ENCODE measurements around the gene DST. TPM values are rescaled to one million over a fixed set of nuclear protein-coding genes. Genes with fewer than 3 reads are reported as not detected.

The DST gene
- total RNA-seq, 1 experiment from 2014 or later: 144 TPM

DNA sequence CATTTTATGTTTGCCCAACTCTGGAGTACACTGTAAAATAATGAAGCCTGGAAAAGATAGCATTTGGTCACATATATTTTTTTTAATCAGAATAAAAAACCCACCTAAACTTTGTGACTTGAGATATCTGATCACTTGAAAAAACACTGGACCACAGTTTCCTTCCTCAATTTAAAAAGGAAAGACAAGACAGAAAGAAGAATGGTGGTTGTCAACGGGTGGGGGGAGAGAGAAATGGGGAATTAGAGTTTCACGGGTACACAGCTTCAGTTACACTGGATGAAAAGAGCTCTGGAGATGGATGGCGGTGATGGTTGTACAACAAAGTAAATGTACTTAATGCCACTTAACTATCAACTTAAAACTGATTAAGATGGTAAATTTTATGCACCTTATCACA is 14.7 kb upstream of the DST start:
- CTCF ChIA-PET: no interaction called here
- H4K20me1 ChIP-seq (ENCODE audit: insufficient read depth): no peaks in the 10 kb centered on the region
- no peaks in the 10 kb centered on the region for H3K36me3 ChIP-seq (ENCODE audit: control insufficient read depth in 1 of 2, insufficient read depth in 2 of 2, low read length in 2 of 2)
- POLR2A ChIA-PET: no interaction called here
- DNase-seq (ENCODE audit: low read depth, low spot score) (no peak), ATAC-seq (no peak)
- H3K9me2 ChIP-seq (ENCODE audit: insufficient read depth): no peaks in the 10 kb centered on the region
- TF ChIP-seq FOSL1 (IDR thresholded peaks at IDR 0.05; ENCODE audit: low read depth) (no peak), YY1 (IDR thresholded peaks at IDR 0.05; ENCODE audit: extremely low read depth, insufficient replicate concordance, low read depth, low read length) (no peak), EGR1 (IDR thresholded peaks at IDR 0.05; ENCODE audit: low read depth) (no peak), ZNF274 (IDR thresholded peaks at IDR 0.05; ENCODE audit: low read depth, low read length) (no peak), CBX3 (IDR thresholded peaks at IDR 0.05; ENCODE audit: low read depth) (no peak), SRF (IDR thresholded peaks at IDR 0.05; ENCODE audit: low read depth) (no peak), ELF1 (IDR thresholded peaks at IDR 0.05; ENCODE audit: borderline replicate concordance, low read depth) (no peak), SIN3A (IDR thresholded peaks at IDR 0.05; ENCODE audit: low read depth) (no peak), RAD21 (IDR thresholded peaks at IDR 0.05; ENCODE audit: low read depth) (no peak), CEBPB (IDR thresholded peaks at IDR 0.05; ENCODE audit: low read depth) (no peak), ATF3 (IDR thresholded peaks at IDR 0.05) (no peak), POLR2A (IDR thresholded peaks at IDR 0.05; ENCODE audit: borderline replicate concordance, extremely low read depth, insufficient read depth, insufficient read length) (no peak), TCF7L2 (IDR thresholded peaks at IDR 0.05; ENCODE audit: borderline replicate concordance, extremely low read depth, insufficient read depth, insufficient read length) (no peak), SP1 (IDR thresholded peaks at IDR 0.05; ENCODE audit: low read depth) (no peak), EZH2phosphoT487 (IDR thresholded peaks at IDR 0.05; ENCODE audit: borderline replicate concordance) (no peak), JUND (IDR thresholded peaks at IDR 0.05) (no peak), ZFX (IDR thresholded peaks at IDR 0.05) (no peak), EZH2 (IDR thresholded peaks at IDR 0.05) (no peak)
- TF ChIP-seq, protein P1, sequence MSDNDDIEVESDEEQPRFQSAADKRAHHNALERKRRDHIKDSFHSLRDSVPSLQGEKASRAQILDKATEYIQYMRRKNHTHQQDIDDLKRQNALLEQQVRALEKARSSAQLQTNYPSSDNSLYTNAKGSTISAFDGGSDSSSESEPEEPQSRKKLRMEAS (IDR thresholded peaks at IDR 0.05): no peak
- TF ChIP-seq, protein P2, sequence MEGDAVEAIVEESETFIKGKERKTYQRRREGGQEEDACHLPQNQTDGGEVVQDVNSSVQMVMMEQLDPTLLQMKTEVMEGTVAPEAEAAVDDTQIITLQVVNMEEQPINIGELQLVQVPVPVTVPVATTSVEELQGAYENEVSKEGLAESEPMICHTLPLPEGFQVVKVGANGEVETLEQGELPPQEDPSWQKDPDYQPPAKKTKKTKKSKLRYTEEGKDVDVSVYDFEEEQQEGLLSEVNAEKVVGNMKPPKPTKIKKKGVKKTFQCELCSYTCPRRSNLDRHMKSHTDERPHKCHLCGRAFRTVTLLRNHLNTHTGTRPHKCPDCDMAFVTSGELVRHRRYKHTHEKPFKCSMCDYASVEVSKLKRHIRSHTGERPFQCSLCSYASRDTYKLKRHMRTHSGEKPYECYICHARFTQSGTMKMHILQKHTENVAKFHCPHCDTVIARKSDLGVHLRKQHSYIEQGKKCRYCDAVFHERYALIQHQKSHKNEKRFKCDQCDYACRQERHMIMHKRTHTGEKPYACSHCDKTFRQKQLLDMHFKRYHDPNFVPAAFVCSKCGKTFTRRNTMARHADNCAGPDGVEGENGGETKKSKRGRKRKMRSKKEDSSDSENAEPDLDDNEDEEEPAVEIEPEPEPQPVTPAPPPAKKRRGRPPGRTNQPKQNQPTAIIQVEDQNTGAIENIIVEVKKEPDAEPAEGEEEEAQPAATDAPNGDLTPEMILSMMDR (IDR thresholded peaks at IDR 0.05 in 2 of 3, conservative IDR thresholded peaks at IDR 0.05 in 1 of 3; ENCODE audit: borderline replicate concordance in 1 of 3, insufficient read depth in 1 of 3, low read depth in 2 of 3, low read length in 2 of 3): no peak
- no peak overlapping the region for H3K4me2 ChIP-seq (ENCODE audit: low read length)
- H3K4me1 ChIP-seq (ENCODE audit: control insufficient read depth in 1 of 2, insufficient read depth in 2 of 2, low read length in 2 of 2): peaks cover 46 to 63% of the 10 kb centered on the region in 2 experiments
- peaks cover 3% of the 10 kb centered on the region; the same call in 1 of the 2 replicates for H3K79me2 ChIP-seq (ENCODE audit: insufficient read depth, low read length)
- H3K4me3 ChIP-seq (replicated peaks in 1 of 2; ENCODE audit: low read depth in 1 of 2, low read length in 2 of 2): no peak overlapping the region
- intact Hi-C loops (cut with micrococcal nuclease): no loop called here
- no TSS peak for BruUV-seq (replicated peaks)
- H3K9ac ChIP-seq (ENCODE audit: low read length): no peak overlapping the region
- no peaks in the 10 kb centered on the region for H3K9me3 ChIP-seq (ENCODE audit: control insufficient read depth in 1 of 2, insufficient read depth in 1 of 2, low read depth in 1 of 2, low read length in 2 of 2)
- RAD21 ChIA-PET (ENCODE audit: low non-redundant PET in 1 of 2, low total read pairs in 2 of 2, uncharacterized antibody in 2 of 2, unreplicated experiment in 2 of 2): no interaction called here
- H2AFZ ChIP-seq (ENCODE audit: low read depth, low read length, poor library complexity, severe bottlenecking): no peak overlapping the region
- H3K27ac ChIP-seq (ENCODE audit: low read depth, low read length): no peak overlapping the region
- no peaks in the 10 kb centered on the region for H3K27me3 ChIP-seq (ENCODE audit: insufficient read depth, low read length)
